GM19193 (cell line): ENCODE measurements around the gene TOM1L2.

Experiments
- POLR2A ChIP-seq: IDR thresholded peaks from 4 replicates; pipeline ENCODE4 v1.6.1; 2011; ENCODE audit not compliant: insufficient read depth, insufficient read length; ENCODE audit errors: extremely low read depth

The TOM1L2 gene

DNA sequence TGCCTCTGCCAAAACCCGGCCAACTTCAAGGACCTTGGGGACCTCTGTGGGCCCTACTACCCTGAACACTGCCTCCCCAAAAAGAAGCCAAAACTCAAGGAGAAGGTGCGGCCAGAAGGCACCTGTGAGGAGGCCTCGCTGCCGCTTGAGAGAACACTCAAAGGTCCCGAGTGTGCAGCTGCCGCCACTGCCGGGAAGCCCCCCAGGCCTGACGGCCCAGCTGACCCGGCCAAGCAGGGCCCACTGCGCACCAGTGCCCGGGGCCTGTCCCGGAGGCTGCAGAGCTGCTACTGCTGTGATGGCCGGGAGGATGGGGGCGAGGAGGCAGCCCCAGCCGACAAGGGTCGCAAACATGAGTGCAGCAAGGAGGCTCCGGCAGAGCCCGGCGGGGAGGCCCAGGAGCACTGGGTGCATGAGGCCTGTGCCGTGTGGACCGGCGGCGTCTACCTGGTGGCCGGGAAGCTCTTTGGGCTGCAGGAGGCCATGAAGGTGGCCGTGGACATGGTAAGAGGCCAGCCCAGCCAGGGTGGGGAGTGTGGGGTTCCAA lies 174.1 kb downstream of the TOM1L2 start:
- TF ChIP-seq POLR2A = no peak

DNA sequence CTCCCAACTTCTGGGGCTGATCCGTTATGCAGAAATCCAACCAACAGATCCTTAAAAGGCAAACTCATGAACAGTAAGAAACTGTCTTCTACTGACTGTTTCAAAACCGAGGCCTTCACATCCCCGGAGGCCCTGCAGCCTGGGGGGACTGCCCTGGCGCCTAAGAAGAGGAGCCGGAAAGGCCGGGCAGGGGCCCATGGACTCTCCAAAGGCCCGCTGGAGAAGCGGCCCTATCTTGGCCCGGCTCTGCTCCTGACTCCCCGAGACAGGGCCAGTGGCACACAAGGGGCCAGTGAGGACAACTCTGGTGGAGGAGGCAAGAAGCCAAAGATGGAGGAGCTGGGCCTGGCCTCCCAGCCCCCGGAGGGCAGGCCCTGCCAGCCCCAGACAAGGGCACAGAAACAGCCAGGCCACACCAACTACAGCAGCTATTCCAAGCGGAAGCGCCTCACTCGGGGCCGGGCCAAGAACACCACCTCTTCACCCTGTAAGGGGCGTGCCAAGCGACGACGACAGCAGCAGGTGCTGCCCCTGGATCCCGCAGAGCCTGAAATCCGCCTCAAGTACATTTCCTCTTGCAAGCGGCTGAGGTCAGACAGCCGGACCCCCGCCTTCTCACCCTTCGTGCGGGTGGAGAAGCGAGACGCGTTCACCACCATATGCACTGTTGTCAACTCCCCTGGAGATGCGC lies 174.9 kb downstream of the TOM1L2 start:
- TF ChIP-seq POLR2A = no peak

DNA sequence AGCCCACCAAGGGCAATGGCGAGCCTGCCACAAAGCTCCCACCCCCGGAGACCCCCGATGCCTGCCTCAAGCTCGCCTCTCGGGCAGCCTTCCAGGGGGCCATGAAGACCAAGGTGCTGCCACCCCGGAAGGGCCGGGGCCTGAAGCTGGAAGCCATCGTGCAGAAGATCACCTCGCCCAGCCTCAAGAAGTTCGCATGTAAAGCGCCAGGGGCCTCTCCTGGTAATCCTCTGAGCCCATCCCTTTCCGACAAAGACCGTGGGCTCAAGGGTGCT lies 175.5 kb downstream of the TOM1L2 start:
- TF ChIP-seq POLR2A = no peak

DNA sequence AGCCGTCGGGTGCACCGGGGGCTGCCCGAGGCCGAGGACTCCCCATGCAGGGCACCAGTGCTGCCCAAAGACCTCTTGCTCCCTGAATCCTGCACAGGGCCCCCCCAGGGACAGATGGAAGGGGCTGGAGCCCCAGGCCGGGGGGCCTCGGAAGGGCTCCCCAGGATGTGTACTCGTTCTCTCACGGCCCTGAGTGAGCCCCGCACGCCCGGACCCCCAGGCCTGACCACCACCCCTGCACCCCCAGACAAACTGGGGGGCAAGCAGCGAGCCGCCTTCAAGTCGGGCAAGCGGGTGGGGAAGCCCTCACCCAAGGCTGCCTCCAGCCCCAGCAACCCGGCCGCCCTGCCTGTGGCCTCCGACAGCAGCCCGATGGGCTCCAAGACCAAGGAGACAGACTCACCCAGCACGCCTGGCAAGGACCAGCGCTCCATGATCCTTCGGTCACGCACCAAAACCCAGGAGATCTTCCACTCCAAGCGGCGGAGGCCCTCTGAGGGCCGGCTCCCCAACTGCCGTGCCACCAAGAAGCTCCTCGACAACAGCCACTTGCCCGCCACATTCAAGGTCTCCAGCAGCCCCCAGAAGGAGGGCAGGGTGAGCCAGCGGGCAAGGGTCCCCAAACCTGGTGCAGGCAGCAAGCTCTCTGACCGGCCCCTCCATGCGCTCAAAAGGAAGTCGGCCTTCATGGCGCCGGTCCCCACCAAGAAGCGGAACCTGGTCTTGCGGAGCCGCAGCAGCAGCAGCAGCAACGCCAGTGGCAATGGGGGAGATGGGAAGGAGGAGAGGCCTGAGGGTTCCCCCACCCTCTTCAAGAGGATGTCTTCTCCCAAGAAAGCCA lies 176.0 kb downstream of the TOM1L2 start:
- no peak for TF ChIP-seq POLR2A

DNA sequence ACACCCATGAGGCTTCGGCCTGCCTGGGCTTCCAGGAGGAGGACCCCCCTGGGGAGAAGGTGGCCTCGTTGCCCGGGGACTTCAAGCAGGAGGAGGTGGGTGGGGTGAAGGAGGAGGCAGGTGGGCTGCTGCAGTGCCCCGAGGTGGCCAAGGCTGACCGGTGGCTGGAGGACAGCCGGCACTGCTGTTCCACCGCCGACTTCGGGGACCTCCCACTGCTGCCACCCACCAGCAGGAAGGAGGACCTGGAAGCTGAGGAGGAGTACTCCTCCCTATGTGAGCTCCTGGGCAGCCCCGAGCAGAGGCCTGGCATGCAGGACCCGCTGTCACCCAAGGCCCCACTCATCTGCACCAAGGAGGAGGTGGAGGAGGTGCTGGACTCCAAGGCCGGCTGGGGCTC lies 176.9 kb downstream of the TOM1L2 start:
- no peak for TF ChIP-seq POLR2A

DNA sequence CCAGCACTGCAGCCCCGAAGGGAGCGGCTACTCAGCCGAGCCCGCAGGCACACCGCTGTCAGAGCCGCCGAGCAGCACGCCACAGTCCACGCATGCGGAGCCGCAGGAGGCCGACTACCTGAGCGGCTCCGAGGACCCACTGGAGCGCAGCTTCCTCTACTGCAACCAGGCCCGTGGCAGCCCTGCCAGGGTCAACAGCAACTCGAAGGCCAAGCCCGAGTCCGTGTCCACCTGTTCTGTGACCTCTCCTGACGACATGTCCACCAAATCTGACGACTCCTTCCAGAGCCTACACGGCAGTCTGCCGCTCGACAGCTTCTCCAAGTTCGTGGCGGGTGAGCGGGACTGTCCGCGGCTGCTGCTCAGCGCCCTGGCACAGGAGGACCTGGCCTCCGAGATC lies 177.8 kb downstream of the TOM1L2 start:
- TF ChIP-seq POLR2A = no peak
